Common myeloid progenitor, CD34-positive (primary cell): Measurements from ENCODE around the gene ZER1.
A peak's percentile ranks its signal among the peaks of the same experiment; 100 is the strongest.

Experiments used
- CTCF ChIA-PET: fragments of 350-600 bp; sonication (Branson Sonifier 250); formaldehyde crosslinking; loops from one replicate; lab custom pipeline; 2021; ENCODE audit warnings: antibody characterized with exemption; lab: Charles Lee
- POLR2A ChIA-PET: fragments of 350-600 bp; sonication (Branson Sonifier 250); formaldehyde crosslinking; loops from one replicate; lab custom pipeline; 2021; ENCODE audit warnings: antibody characterized with exemption; lab: Charles Lee
- DNase-seq, 3 donors: peaks; one replicate each; pipeline versions ENCODE4 v3.0.0 to v3.0.0-alpha.2; 2013
- H3K27ac ChIP-seq, 2 experiments: 1 replicate in 1 of 2; 2 replicates in 1 of 2; pipeline ENCODE4 v1.7.0; 2013; ENCODE audit warnings: inconsistent platforms in 2 of 2, low read length in 2 of 2, mild to moderate bottlenecking in 2 of 2, low read depth in 1 of 2, moderate library complexity in 1 of 2; ENCODE audit not compliant: severe bottlenecking in 2 of 2, insufficient read depth in 1 of 2, poor library complexity in 1 of 2
- H3K27me3 ChIP-seq, 5 experiments: replicated peaks in 2 of 5; 1 replicate in 3 of 5; 2 replicates in 2 of 5; pipeline versions ENCODE4 v1.6.1 to v1.7.0; 2013; ENCODE audit warnings: low read length in 4 of 5, mild to moderate bottlenecking in 2 of 5, moderate library complexity in 2 of 5, inconsistent platforms in 1 of 5; ENCODE audit not compliant: insufficient read depth in 5 of 5, control insufficient read depth in 4 of 5
- H3K36me3 ChIP-seq, 4 experiments: 1 replicate in 2 of 4; 2 replicates in 2 of 4; pipeline versions ENCODE4 v1.6.1 to v1.7.0; 2013; ENCODE audit warnings: low read length in 3 of 4, control low read depth in 1 of 4, mild to moderate bottlenecking in 1 of 4; ENCODE audit not compliant: control insufficient read depth in 4 of 4, insufficient read depth in 4 of 4
- H3K4me1 ChIP-seq, 4 experiments: 1 replicate in 3 of 4; 2 replicates in 1 of 4; pipeline versions ENCODE4 v1.6.1 to v1.7.1; 2013; ENCODE audit warnings: low read length in 3 of 4, mild to moderate bottlenecking in 3 of 4, control low read depth in 1 of 4, inconsistent platforms in 1 of 4, moderate library complexity in 1 of 4; ENCODE audit not compliant: control insufficient read depth in 4 of 4, insufficient read depth in 4 of 4; ENCODE audit errors: control extremely low read depth in 1 of 4
- H3K4me3 ChIP-seq, 7 experiments: 1 replicate in 4 of 7; 2 replicates in 3 of 7; pipeline versions ENCODE4 v1.5.1 to v1.7.0; 2013; ENCODE audit warnings: mild to moderate bottlenecking in 7 of 7, low read length in 6 of 7, moderate library complexity in 6 of 7, inconsistent platforms in 2 of 7, low read depth in 2 of 7, control low read depth in 1 of 7; ENCODE audit not compliant: insufficient read depth in 4 of 7, control insufficient read depth in 1 of 7; ENCODE audit errors: extremely low read depth in 1 of 7
- H3K9me3 ChIP-seq, 5 experiments: 1 replicate in 4 of 5; 2 replicates in 1 of 5; pipeline versions ENCODE4 v1.6.1 to v1.7.1; 2013; ENCODE audit warnings: low read length in 4 of 5, mild to moderate bottlenecking in 2 of 5, inconsistent platforms in 1 of 5, low read depth in 1 of 5, moderate library complexity in 1 of 5; ENCODE audit not compliant: control insufficient read depth in 4 of 5, insufficient read depth in 2 of 5; ENCODE audit errors: control extremely low read depth in 1 of 5
- WGBS: methylation state at CpG from one replicate; pipeline ENCODE4 v1.1.5; 2013; ENCODE audit not compliant: insufficient coverage; 5-methylcytosine and 5-hydroxymethylcytosine counted together

The ZER1 gene

DNA sequence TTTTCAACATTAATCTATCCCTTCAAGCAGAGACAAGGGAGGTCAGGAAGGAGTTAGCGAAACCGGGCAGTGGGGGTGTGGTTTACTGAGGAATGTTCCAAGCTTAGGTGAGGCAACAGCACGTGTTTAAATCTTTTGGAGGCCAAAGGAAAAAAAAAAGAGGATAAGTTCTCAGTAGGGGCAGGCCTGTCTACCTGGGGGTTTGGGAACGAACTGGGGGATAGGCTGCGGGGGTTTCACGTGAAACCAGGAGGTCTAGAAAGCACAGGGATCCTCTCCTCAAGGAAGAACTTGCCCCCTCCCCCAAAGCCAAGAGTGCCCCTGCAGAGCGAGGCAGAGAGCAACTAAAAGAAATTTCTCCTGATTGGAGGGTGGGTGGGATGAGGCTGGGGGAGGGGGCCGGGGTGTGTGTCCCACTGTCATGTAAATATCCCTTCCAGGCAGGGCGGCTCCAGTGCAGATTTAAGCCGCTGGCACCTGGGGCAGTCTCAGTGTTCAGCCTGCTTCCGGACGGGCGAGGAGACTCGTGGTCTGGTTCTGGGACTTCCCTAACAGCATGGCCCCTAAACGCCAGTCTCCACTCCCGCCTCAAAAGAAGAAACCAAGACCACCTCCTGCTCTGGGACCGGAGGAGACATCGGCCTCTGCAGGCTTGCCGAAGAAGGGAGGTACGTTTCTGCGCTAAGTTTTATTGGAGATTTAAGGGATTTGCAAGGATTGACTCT is 88.2 kb downstream of the ZER1 start:
- Histone ChIP-seq H3K4me1 (peaks cover 15 to 50% (median 47%) of the 10 kb centered on the region in 4 experiments), H3K4me3 (peak overlapping the region; percentile 50 to 94 (median 89)), H3K36me3 (no peaks in the 10 kb centered on the region), H3K9me3 (no peaks in the 10 kb centered on the region), H3K27ac (peak overlapping the region; percentile 72 to 90), H3K27me3 (no peaks in the 10 kb centered on the region)
- POLR2A ChIA-PET = no interaction called here
- CTCF ChIA-PET = interaction anchor here (0.6 to 1.5 kb wide), 4 partner anchors 10 to 49 kb away, joined by 3 read pairs; no protein-coding TSS in a partner anchor
- 0% methylated on average over 11 of the region's 21 CpGs for WGBS
- DNase-seq = peak; percentile 46 to 81 (median 74)
